ENCODE measurements around the gene RAP1GAP.

RAP1GAP gene

DNA sequence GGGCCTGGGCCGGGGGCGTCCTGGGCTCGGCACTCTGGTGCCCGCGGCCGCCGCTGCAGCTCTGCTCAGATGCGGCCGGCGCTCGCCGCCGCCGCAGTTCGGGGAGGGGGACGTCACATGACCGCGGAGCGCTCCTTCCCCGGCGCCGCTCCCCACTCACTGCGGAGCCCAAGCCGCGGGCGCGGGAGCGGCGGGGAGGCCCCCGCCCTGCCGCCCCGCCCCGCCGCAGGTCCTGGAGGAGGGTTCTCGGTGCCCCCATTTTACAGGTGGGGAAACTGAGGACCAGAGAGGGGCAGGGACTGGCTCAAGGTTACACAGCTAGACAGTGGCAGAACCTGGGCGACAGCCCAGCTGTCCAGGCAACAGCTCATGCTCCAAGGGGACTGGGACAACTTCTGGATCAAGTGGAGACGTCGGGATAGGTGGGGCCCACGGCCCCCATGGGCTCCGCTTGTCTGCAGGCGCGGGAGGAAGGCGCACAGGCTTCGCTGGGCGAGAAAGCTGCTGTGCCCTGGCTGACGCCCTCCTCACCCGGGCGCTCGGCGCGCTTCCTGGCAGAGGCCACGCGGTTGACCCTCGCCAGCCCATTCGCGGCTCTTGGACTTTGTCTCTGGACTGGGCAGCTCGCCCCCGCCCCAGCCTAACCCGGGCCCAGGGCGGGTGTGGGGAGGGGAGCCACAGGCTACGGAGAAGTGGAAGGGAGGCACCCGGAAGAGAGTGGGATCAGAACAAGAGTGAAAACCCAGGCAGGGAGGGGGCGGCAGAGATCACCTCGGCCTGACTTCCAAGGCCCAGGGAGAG is at the start of gene RAP1GAP:
Gene RAP1GAP (minus strand): TSS at position 100 of the 801 bp plus-strand sequence. CDS start 49,325 bp downstream, outside the sequence.
- FAIRE-seq (no peak), DNase-seq (ENCODE audit: low spot score) (no peak)

DNA sequence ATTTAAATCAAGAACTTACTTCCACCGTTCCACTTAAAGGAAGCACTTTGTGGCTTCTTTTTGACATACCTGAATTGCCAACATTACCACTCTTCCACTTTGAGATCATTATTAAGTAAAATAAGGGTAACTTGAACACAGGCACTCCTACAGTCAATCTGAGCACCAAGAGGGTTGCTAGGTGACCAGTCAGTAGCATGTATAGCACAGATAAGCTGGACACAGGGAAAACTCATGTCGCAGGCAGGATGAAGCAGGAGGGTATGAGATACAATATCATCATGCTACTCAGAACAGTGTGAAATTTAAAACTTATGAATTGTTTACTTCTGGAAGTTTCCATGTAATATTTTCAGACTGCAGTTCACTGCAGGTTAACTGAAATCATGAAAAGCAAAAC is 47.0 kb upstream of the RAP1GAP start:
- DNase-seq (ENCODE audit: low spot score) (no peak), FAIRE-seq (no peak)

DNA sequence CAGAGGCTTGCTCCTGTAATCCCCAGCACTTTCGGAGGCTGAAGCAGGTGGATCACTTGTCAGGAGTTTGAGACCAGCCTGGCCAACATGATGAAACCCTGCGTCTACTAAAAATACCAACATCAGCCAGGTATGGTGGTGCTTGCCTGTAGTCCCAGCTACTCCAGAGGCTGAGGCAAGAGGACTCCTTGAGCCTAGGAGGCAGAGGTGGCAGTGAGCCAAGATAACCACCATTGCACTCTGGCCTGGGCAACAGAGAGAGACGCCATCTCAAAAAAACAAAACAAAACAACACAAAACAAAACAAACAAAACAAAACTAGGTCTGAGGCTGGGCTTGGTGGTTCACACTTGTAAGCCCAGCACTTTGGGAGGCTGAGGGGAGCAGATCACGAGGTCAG is 38.7 kb upstream of the RAP1GAP start:
- DNase-seq (ENCODE audit: low spot score) (no peak), FAIRE-seq (no peak)

DNA sequence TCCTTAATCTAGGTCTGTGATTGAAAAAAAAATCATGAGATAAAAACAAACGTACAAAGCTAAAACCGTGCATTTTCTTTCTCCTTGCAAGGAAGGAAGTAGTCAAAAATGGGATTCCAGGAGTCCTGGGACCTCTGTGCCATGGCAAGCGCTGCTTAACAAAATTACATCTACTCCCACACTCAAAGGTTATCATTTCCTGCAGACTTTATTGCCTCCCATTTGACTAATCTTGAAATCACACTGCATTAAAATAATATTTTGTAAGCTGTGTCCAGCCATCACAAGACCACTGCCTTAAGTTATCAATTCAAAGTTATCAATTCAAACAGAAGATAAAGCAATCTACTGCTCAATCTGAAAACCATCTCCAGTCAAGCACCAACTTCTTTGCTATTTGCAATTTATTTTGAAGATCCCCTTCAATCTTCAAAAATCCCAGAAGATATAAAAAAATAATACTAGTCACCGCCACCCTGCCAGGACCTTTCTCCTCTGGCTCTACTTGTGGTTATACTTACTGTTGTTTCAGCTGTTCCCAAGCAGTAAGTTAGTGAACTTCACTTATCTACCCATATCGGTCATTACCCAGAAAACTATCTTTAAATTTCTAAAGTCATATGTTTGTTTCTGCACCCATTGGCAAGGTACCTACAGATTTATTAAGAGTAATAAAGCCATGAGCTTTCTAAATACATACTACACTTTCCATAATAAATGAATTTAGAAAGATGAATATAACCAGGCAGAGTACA is 38.1 kb upstream of the RAP1GAP start:
- FAIRE-seq (no peak), DNase-seq (ENCODE audit: low spot score) (no peak)

DNA sequence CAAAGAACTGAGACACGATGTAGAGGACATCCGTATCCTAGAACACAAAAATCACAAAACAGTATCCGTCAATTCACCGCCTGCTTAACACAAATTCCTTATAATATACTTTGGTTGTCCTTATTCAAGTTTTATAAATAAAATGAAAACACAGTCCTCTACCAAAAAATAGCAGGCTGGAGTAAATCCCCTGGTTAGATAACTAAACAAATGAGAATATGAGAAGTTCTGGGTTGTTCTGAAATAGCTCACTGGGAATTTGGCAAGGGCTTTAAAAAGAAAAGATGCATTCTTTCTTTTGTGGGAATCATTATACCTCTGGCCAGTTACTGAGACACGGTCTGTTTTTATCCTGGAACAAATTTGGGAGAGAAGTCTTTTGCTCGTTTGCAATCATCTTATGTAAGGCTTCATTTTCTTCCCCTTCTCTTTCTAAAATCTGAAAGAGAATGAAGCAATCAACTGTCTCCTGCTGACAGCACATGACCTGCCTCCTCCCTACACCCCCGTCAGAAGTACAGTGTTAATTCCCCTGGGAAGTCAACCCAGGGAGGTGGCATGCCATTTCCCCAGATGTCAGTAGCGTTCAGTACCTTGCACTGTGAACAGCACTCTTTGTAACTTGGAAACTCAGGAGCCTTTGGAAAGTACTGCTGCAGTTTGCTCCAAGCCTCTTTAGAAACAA is 37.1 kb upstream of the RAP1GAP start:
- FAIRE-seq (no peak), DNase-seq (ENCODE audit: low spot score) (no peak)

DNA sequence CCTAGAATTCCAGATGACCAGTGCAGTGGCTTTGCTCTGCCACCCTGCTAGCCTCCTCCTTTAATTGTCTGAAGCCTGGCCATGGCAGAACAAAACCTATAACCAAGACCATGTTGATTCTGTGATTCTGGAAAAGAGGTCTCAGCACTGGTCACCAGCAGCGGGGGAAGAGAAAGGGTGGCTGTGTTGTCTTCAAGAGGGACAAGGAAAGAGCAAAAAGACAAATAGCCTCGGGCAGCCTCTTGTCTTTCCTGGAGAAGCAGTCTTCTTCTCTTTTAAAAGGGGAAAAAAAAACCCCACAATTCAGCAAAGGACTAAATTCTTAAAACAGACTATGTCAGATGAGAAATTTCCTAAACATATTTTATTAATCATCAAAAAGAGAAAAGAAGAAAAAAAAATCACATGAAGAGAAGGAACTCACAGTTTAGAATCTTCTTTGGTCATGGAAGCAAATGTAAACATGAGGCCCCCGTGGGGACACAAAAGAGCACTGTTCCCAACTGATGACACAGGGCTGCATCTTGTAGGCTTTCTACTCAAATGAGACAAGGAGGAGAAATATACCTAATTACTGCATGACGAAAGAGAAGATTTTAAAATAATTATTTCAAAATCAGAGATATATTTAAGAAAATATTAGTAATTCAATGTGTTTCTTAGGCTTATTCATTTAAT is 36.3 kb upstream of the RAP1GAP start:
- FAIRE-seq (no peak), DNase-seq (ENCODE audit: low spot score) (no peak)

DNA sequence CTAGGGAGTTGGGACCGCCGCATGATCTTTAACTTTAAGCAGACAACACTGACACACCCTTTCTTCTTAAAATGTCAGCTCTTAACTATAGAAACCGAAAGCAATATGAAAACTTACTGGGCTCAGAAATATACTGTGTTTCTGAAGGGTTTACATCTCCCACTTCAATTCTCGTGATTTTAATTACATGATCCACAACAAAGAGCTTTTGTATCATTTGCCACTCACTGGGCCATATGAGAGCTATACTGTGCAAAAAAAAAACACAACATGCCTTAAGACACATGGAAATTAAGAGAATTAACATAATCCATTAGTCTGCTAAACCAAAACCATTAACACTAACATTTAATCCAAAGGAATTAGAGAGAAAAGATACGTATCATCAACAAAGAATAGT is 35.0 kb upstream of the RAP1GAP start:
- no peak for DNase-seq (ENCODE audit: low spot score)
- no peak for FAIRE-seq

DNA sequence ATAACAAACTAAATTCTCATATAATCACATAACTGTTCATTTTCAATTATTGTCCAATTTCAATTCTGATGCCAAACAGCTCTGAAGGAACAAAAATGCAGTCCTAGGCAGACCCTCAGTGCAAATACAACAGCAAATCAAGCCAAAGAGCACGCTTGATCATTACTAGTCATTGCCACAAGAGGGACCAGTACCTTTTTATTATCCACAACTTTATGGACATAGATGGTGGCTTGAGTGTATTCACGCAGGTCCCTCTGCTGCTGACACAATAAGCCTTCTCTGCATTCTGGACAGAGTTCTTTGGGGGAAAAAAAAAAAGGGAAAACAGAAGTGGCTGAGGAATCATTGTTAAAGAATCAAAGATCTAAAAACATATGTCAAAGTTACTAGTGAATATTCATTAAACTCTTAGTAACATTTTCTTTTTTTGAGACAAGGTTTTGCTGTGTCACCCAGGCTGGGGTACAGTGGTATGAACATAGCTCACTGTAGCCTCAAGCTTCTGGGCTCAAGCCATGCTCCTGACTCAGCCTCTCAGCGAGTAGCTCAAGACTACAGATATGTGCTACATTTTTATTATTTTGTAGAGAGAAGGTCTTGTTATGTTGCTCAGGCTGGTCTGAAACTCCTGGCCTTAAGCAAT is 34.3 kb upstream of the RAP1GAP start:
- no peak for FAIRE-seq
- DNase-seq (ENCODE audit: low spot score) = peak; percentile 25

DNA sequence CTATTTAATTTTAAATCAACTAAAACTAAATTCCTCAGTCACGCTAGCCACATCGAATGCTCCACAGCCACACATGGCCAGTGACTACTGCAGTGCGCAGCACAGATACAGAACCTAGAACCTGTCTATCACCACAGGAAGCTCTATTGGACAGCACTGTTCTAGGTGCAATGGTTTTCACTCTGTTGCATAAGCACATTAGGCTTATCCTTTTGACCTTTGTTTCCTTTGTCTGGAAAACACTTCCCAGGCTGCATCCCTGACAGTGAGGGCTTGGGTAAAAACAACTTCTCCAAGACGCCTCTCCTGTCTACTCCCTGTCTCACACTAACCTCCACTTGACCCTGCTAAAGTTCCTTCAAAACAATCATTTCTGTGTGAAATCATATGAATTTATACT is 33.6 kb upstream of the RAP1GAP start:
- FAIRE-seq (no peak), DNase-seq (ENCODE audit: low spot score) (no peak)

DNA sequence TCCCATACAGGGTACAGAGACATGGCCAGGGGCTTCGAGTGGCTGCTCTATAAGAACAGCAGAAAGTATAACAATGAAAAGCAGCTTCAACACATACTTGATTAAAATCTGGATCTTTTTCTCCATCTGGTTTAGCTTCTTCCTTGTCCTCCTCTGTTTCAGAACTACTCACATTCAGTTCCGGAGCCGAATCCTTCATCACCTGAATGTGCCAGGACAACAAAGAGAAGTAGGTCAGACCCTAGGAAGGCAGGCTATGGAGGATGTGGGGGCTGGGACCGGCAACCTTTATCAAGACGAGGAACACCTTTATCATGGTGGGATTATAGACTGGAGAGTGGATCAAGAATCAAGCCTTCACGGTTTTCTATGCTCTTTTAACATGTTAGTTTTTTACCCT is 32.2 kb upstream of the RAP1GAP start:
- no peak for DNase-seq (ENCODE audit: low spot score)
- no peak for FAIRE-seq

DNA sequence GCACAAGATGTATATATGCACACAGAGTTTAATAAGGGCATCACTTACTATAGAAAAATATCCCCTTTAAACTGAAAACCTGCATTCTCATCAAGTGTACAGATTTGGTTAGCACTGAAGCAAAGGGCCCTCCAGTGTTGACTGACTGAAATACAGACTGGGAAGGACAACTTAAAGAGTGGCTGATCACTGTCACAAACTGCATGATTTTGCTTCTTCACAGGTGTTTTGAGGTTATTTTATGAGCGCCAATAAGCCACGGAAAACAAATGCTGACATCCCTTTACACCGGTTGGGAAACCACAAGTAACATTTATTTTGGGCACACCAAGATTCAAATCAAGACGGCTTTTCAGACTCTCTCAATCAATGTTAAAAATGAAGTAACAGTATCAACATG is 30.9 kb upstream of the RAP1GAP start:
- FAIRE-seq = no peak
- DNase-seq (ENCODE audit: low spot score) = no peak

DNA sequence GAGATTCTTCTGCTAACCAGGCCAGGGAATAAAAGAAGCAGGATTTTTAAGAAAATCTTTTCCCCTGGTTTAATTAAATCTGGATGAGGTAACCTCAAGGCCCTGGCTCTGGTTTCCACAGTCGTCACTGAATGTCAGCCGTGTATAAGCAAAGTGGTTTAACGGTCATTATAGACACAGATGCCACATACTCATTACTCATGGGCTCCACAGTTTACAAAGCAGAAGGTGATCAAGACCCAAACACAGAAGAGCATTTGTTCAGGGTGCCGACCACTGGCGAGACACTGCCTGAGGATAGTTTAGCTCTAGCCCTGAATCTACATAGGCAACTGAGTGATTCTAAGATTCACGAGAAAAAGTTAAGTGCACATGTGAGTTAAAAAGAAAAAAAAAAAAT is 27.8 kb upstream of the RAP1GAP start:
- FAIRE-seq = no peak
- no peak for DNase-seq (ENCODE audit: low spot score)

DNA sequence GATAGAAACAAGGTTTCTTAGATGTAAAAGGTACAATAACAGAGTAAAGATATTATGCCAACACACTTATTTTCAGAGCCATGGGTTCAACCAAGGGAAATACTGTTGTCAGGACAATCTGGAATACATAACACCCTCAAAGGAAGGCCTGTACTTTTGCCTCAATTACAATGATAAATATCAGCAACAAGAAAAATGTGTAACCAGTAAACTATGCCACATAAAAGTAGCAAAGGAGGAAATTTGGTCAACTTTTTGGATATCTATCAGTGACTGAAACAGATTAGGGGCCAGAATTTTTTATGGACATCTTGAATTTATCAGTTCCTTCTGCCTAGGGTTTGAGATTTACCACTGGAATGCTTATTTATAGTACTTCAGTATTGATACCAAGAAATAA is 24.6 kb upstream of the RAP1GAP start:
- DNase-seq (ENCODE audit: low spot score) (no peak), FAIRE-seq (no peak)

DNA sequence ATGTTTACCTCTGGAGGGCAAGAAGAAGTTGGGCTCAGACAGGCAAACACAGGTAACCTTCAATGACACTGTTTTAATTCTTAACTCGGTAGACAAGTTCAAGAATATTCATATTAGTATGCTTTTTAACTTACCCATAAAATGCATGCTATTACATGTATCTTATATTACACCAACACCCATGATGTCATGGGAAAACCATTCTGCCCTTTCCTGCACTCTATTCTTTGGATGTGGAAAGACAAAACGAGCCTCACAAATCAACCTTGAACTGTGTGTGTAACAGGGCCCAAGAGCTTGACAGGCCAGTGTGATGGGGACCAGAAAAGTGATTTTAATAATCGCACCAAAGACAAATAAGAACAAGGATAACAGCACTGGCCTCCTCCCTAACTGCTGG is 22.6 kb upstream of the RAP1GAP start:
- no peak for FAIRE-seq

DNA sequence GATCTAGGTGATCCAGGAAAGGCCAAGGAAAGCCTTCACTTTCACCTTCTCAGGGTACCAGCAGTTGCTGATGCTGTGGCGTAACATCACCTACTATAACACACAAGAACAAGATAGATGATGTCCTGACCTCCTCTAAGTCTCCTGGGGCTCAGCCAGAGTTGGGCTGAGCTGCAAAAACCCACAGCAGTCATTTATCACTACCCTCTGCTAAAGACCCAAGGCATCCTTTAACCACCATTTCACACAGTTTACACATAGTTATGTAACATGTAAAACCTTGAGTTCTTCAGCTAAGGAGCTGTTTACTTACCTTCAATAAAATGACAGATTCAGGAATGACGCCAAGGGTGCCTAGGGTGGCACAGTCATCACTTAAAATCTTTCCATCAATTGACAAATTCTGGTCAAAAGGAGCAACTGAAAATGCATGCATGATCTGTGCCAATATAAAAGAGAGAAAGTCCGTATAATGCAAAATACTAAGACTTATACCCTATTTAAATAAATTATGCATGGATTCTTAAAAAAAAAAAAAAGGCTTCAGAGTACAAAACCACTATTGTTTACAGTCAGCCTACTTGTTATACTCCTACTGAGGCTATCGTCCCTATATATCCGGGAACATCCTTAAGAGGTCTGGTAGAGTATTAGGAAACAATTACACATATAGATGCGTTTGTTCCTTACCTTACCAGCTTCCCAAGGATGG is 20.7 kb upstream of the RAP1GAP start:
- FAIRE-seq (no peak), DNase-seq (ENCODE audit: low spot score) (no peak)

More for the DNA sequence above, 22.6 kb upstream of the RAP1GAP start:
- DNase-seq (ENCODE audit: low spot score) = no peak

DNA sequence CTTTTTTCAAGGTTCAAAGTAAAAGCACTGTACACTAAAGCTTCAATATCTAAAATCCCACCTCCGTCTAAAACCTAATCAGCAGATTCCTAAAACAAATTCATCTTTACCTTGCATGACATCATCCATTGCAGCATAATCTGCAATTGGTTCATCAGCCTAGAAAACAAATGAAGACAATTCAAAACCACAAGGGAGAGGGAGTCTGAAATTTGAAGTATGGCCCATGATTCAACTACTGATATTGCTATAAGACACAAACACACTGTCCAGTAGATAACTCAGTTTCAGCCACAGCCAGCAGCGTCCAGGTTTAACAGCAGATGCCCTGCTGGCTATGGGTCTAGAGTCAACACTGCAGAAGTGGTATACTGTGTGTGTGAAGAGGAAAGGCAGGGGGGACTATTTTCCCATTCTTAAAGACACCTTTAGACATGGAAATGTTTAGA is 17.9 kb upstream of the RAP1GAP start:
- FAIRE-seq (no peak), DNase-seq (ENCODE audit: low spot score) (no peak)

DNA sequence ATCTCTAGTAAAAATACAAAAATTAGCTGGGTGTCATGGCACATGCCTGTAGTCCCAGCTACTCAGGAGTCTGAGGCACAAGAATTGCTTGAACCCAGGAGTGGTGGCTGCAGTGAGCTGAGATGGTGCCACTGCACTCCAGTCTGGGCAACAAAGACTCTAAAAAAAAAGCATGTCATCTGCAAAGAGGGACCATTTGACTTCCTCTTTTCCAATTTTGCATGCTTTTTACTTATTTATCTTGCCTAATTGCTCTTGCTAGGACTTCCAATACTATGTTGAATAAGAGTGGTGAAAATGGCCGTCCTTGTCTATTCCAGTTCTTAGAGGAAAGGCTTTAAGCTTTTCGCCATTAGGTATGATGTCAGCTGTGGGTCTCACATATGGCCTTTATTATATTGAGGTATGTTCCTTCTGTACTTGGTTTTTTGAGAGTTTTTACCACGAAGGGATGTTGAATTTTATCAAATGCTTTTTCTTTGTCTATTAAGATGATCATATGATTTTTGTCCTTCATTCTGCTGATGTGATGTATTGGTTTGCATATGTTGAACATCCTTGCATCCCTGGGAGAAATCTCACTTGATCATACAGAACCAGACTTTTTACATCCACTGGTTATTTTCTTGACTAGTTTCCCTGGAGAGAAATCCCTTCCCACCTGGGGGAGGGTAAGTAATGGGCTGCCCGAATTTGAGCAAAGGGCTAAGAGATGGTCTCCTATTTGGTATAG is 17.0 kb upstream of the RAP1GAP start:
- DNase-seq (ENCODE audit: low spot score) (no peak), FAIRE-seq (no peak)

DNA sequence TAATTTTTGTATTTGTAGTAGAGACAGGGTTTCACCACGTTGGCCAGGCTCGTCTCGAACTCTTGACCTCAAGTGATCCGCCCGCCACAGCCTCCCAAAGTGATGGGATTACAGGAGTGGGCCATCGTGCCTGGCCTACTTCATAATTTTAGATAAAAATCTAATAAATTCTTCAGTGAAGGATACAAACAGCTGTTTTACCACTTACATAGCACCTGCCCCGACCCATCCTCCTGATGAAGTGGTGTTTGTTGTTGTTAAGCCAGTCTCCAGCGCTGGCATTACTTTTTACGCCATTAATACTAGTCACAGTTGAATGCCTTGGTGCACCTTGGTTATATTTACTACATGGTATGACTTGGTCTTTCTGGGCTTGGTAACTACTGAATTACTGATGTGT is 12.3 kb upstream of the RAP1GAP start:
- FAIRE-seq (no peak), DNase-seq (ENCODE audit: low spot score) (no peak)

DNA sequence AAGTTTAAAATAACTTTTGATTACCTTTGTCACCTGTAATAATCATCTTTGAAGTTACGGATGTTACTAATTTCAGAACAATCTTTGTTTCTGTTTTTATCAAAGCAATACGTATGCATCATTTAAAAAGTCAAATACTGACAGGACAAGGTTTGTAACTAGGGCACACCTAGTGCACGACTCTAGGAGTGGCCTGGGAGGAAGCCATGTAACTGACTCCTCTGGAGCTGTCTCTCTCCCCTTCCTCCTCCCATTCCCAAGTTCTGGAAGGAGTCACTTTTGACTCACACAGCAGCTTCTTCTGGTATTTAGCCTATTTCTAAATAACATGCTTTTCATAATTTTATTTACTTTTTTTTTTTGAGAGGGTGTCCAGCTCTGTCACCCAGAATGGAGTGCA is 11.8 kb upstream of the RAP1GAP start:
- no peak for FAIRE-seq
- no peak for DNase-seq (ENCODE audit: low spot score)

DNA sequence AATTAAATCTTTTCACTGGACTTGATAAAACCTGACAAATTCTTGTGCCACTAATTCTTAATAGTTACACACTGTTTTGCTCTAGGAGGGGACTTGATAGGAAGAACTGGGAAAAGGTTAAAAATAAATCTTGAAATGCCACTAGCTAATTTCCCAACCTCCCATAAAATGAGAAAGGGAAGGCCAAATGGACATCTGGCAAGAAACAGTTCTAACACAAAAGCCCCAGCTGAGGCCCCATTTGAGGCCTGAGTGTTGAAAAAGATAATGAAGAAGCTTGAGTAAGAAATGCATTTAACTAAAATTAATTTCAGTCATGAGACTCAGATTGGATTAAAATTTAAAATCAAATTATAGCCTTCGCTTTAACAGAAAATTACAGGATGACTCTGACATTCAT is 11.2 kb upstream of the RAP1GAP start:
- DNase-seq (ENCODE audit: low spot score) (no peak), FAIRE-seq (no peak)

All from RCC 7860 (cell line).